Osteoblast (primary cell): ENCODE results near the gene ZNF474. TPM values are rescaled to one million over a fixed set of nuclear protein-coding genes. Genes with fewer than 3 reads are reported as not detected.
A peak's percentile ranks its signal among the peaks of the same experiment; 100 is the strongest.

Source experiments
- DNase-seq: peaks from one replicate; pipeline ENCODE4 v3.0.0; 2011; ENCODE audit warnings: low spot score, mixed read lengths; ENCODE audit not compliant: insufficient read length; ENCODE audit errors: missing footprints
- H2AFZ ChIP-seq: 2 replicates; pipeline ENCODE4 v1.6.0; 2011; ENCODE audit warnings: mild to moderate bottlenecking, low read length
- H3K27ac ChIP-seq: 2 replicates; pipeline ENCODE4 v1.5.1; 2011; ENCODE audit warnings: mild to moderate bottlenecking, low read depth, low read length, moderate library complexity
- H3K27me3 ChIP-seq: 2 replicates; pipeline ENCODE4 v1.6.0; 2012; ENCODE audit warnings: mild to moderate bottlenecking, control low read depth, inconsistent platforms, low read length, moderate library complexity; ENCODE audit not compliant: insufficient read depth
- H3K36me3 ChIP-seq: 2 replicates; pipeline ENCODE4 v1.5.1; 2011; ENCODE audit warnings: mild to moderate bottlenecking, low read length, control low read depth, moderate library complexity; ENCODE audit not compliant: insufficient read depth
- H3K4me1 ChIP-seq: 2 replicates; pipeline ENCODE4 v1.5.1; 2011; ENCODE audit warnings: mild to moderate bottlenecking, low read length, control low read depth, moderate library complexity; ENCODE audit not compliant: insufficient read depth
- H3K4me2 ChIP-seq: 2 replicates; pipeline ENCODE4 v1.6.0; 2011; ENCODE audit warnings: mild to moderate bottlenecking, low read length; ENCODE audit not compliant: insufficient read depth
- H3K4me3 ChIP-seq: fragments of 200-600 bp; sonication (generic); 3 replicates; pipeline ENCODE4 v1.5.1; 2012; ENCODE audit warnings: mild to moderate bottlenecking, low read length, inconsistent platforms; ENCODE audit not compliant: insufficient read depth
- H3K79me2 ChIP-seq: 2 replicates; pipeline ENCODE4 v1.6.0; 2012; ENCODE audit warnings: mild to moderate bottlenecking, low read length, control low read depth, inconsistent platforms; ENCODE audit not compliant: insufficient read depth
- H3K9me3 ChIP-seq: 2 replicates; pipeline ENCODE4 v1.5.1; 2011; ENCODE audit warnings: low read depth, low read length, control low read depth
- H4K20me1 ChIP-seq: 2 replicates; pipeline ENCODE4 v1.6.0; 2012; ENCODE audit warnings: mild to moderate bottlenecking, low read length, control low read depth; ENCODE audit not compliant: insufficient read depth
- total RNA-seq: library from RNA; depleted of rRNA; stranded (reverse); fragments of >200 nt; gene quantifications from 2 replicates; pipeline ENCODE4 v1.2.3, GENCODE V29; 2012
- TF ChIP-seq, protein P1 (sequence below): IDR thresholded peaks from 2 replicates; pipeline ENCODE4 v1.5.1; 2011; ENCODE audit warnings: mild to moderate bottlenecking, low read depth, low read length, moderate library complexity; ENCODE audit errors: extremely low read depth

ZNF474 gene
- total RNA-seq, 1 donor = 0.72 TPM

GRCh38 chr5:122095158-122095557, 34.2 kb upstream of the ZNF474 start:
- Histone ChIP-seq H3K27me3 (no peaks in the 10 kb centered on the region), H3K4me3 (no peak overlapping the region), H3K9me3 (no peaks in the 10 kb centered on the region), H3K4me1 (peaks cover 63% of the 10 kb centered on the region), H3K36me3 (no peaks in the 10 kb centered on the region), H3K27ac (peak overlapping the region; percentile 93), H3K4me2 (peak overlapping the region; percentile 79), H2AFZ (peak overlapping the region; percentile 39), H4K20me1 (no peaks in the 10 kb centered on the region), H3K79me2 (peaks cover 2% of the 10 kb centered on the region)
- no peak for DNase-seq
- TF ChIP-seq, protein P1, sequence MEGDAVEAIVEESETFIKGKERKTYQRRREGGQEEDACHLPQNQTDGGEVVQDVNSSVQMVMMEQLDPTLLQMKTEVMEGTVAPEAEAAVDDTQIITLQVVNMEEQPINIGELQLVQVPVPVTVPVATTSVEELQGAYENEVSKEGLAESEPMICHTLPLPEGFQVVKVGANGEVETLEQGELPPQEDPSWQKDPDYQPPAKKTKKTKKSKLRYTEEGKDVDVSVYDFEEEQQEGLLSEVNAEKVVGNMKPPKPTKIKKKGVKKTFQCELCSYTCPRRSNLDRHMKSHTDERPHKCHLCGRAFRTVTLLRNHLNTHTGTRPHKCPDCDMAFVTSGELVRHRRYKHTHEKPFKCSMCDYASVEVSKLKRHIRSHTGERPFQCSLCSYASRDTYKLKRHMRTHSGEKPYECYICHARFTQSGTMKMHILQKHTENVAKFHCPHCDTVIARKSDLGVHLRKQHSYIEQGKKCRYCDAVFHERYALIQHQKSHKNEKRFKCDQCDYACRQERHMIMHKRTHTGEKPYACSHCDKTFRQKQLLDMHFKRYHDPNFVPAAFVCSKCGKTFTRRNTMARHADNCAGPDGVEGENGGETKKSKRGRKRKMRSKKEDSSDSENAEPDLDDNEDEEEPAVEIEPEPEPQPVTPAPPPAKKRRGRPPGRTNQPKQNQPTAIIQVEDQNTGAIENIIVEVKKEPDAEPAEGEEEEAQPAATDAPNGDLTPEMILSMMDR = no peak

DNA sequence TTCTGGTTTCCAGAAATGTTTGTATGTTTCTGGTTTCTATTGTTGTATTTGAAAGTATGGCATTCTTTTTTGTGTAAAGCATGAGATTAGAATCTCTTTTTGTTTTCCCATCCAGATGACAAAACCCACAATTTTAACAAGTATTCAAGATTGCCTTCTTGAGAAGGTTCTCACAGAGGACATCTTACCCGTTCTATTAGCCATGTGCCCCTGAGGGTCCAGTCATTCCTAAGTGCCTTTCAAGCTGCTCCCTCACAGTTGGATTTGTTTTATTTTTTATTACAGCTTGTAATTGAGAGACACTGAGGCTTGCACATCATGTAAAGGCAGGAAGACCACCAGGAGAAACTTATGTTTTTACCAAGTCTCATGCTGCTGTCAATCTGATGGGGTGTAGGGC, 32.0 kb upstream of the ZNF474 start:
- no peaks in the 10 kb centered on the region for H3K9me3 ChIP-seq
- H3K4me2 ChIP-seq = no peak overlapping the region
- no peaks in the 10 kb centered on the region for H3K36me3 ChIP-seq
- H4K20me1 ChIP-seq = no peaks in the 10 kb centered on the region
- no peak overlapping the region for H2AFZ ChIP-seq
- H3K79me2 ChIP-seq = peaks cover 2% of the 10 kb centered on the region
- DNase-seq = no peak
- peaks cover 47% of the 10 kb centered on the region for H3K4me1 ChIP-seq
- H3K27me3 ChIP-seq = no peaks in the 10 kb centered on the region
- H3K27ac ChIP-seq = peak overlapping the region; percentile 0
- TF ChIP-seq, protein P1 = no peak
- no peak overlapping the region for H3K4me3 ChIP-seq

GRCh38 chr5:122099060-122099790, 30.1 kb upstream of the ZNF474 start:
- H3K36me3 ChIP-seq = no peaks in the 10 kb centered on the region
- H3K9me3 ChIP-seq = no peaks in the 10 kb centered on the region
- peak overlapping the region; percentile 73 for H3K27ac ChIP-seq
- peak overlapping the region; percentile 67 for H2AFZ ChIP-seq
- TF ChIP-seq, protein P1 = no peak
- H3K4me3 ChIP-seq = no peak overlapping the region
- DNase-seq = peak; percentile 73
- peak overlapping the region; percentile 58 for H3K4me2 ChIP-seq
- no peaks in the 10 kb centered on the region for H4K20me1 ChIP-seq
- peaks cover 2% of the 10 kb centered on the region for H3K79me2 ChIP-seq
- H3K27me3 ChIP-seq = no peaks in the 10 kb centered on the region
- peaks cover 34% of the 10 kb centered on the region for H3K4me1 ChIP-seq

GRCh38 chr5:122101636-122102285, 27.6 kb upstream of the ZNF474 start:
- no peaks in the 10 kb centered on the region for H3K9me3 ChIP-seq
- no peak for DNase-seq
- peaks cover 21% of the 10 kb centered on the region for H3K4me1 ChIP-seq
- H3K36me3 ChIP-seq = no peaks in the 10 kb centered on the region
- H4K20me1 ChIP-seq = no peaks in the 10 kb centered on the region
- H3K27ac ChIP-seq = peak overlapping the region; percentile 43
- H3K4me2 ChIP-seq = no peak overlapping the region
- no peaks in the 10 kb centered on the region for H3K27me3 ChIP-seq
- TF ChIP-seq, protein P1 = peak; percentile 64
- no peak overlapping the region for H2AFZ ChIP-seq
- H3K79me2 ChIP-seq = no peaks in the 10 kb centered on the region
- H3K4me3 ChIP-seq = no peak overlapping the region
